Gastroesophageal sphincter (tissue), 3 donors: ENCODE data around the gene RPL27.

ENCODE experiments used
- EP300 ChIP-seq: sonication (generic); formaldehyde crosslinking; IDR thresholded peaks from one replicate; pipeline ENCODE4 v1.6.1; 2017; ENCODE audit warnings: antibody characterized with exemption, mild to moderate bottlenecking
- POLR2A ChIP-seq, 2 donors: fragments of 450-650 bp; IDR thresholded peaks; one replicate each; pipeline ENCODE4 v1.6.1; 2017; ENCODE audit warnings: antibody characterized with exemption in 2 of 2, mild to moderate bottlenecking in 2 of 2, moderate library complexity in 1 of 2
- POLR2AphosphoS5 ChIP-seq: sonication (generic); formaldehyde crosslinking; IDR thresholded peaks from one replicate; pipeline ENCODE4 v1.6.1; 2017; ENCODE audit warnings: antibody characterized with exemption
- TF ChIP-seq, protein P1 (sequence below), 4 experiments: fragments of 200-600 bp in 2 of 4; fragments of 450-650 bp in 2 of 4; sonication (generic) in 1 of 4; IDR thresholded peaks; one replicate each; pipeline ENCODE4 v1.5.1; 2017 to 2019; ENCODE audit warnings: antibody characterized with exemption in 4 of 4, mild to moderate bottlenecking in 2 of 4, moderate library complexity in 2 of 4

DNA sequence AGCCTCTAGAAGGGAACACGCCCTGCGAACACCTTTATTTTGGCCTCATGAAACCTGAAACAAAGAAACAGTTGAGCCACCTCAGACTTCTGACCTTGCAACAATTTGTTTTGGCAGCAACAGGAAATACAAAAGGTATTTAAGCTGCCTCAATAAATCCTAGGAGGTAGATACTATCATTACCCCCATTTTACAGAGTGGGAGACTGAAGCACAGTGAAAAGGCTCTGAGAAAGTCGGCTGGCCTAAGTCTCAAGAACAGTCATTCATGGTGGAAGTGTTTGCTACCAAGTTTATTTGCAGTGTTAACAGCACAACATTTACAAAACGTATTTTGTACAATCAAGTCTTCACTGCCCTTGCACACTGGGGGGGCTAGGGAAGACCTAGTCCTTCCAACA, 45.8 kb downstream of the RPL27 start:
- TF ChIP-seq, protein P1, sequence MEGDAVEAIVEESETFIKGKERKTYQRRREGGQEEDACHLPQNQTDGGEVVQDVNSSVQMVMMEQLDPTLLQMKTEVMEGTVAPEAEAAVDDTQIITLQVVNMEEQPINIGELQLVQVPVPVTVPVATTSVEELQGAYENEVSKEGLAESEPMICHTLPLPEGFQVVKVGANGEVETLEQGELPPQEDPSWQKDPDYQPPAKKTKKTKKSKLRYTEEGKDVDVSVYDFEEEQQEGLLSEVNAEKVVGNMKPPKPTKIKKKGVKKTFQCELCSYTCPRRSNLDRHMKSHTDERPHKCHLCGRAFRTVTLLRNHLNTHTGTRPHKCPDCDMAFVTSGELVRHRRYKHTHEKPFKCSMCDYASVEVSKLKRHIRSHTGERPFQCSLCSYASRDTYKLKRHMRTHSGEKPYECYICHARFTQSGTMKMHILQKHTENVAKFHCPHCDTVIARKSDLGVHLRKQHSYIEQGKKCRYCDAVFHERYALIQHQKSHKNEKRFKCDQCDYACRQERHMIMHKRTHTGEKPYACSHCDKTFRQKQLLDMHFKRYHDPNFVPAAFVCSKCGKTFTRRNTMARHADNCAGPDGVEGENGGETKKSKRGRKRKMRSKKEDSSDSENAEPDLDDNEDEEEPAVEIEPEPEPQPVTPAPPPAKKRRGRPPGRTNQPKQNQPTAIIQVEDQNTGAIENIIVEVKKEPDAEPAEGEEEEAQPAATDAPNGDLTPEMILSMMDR (IDR thresholded peaks at IDR 0.05): no peak
- TF ChIP-seq POLR2A (IDR thresholded peaks at IDR 0.05) (no peak), EP300 (no peak), POLR2AphosphoS5 (no peak)
